Activated CD4-positive, CD25-positive, alpha-beta regulatory T cell treated with anti-CD3 and anti-CD28 coated beads, Interleukin-2, amount 50 U/mL, for 72 hours (primary cell): Measurements from ENCODE around the gene ATN1.
A peak's percentile ranks its signal among the peaks of the same experiment; 100 is the strongest.

Experiments
- DNase-seq: peaks from one replicate; pipeline ENCODE4 v3.0.0; 2021

The ATN1 gene

DNA sequence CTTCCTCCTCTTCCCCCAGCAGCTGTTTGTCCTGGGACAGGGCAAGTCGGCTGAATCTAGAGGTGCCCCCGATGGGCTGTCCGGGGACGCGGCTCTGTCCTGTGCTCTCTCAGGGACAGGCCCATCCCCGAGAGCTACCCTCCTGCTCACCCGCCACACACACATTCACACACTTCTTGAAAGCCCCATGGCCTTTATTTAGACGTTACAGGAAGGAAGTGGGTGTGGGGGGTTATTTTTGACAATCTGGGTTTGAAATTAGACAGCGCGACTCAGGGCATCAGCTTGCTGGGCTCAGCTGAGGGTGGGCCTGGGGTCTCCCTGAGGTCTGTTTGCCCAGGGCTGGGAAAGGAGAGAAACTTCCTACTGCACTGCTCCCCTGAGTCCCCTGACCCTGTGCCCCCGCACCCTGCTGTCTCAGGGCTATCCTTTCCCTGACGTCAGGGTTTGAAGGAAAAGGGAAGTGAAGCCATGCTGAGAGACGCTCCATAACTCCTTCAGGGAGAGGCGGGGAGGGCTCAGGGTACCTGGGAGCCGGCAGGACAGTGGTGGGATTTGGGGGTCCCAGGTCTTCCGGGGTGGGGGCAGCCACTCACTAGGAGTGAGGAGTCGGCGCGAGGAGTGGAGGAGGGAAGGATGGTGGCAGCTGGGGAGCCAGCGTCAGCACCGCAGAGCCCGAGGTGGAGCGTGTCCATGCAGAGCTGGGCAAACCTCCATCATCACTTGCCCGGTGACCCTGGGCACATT is 31.5 kb downstream of the ATN1 start:
- DNase-seq: peak; percentile 65

DNA sequence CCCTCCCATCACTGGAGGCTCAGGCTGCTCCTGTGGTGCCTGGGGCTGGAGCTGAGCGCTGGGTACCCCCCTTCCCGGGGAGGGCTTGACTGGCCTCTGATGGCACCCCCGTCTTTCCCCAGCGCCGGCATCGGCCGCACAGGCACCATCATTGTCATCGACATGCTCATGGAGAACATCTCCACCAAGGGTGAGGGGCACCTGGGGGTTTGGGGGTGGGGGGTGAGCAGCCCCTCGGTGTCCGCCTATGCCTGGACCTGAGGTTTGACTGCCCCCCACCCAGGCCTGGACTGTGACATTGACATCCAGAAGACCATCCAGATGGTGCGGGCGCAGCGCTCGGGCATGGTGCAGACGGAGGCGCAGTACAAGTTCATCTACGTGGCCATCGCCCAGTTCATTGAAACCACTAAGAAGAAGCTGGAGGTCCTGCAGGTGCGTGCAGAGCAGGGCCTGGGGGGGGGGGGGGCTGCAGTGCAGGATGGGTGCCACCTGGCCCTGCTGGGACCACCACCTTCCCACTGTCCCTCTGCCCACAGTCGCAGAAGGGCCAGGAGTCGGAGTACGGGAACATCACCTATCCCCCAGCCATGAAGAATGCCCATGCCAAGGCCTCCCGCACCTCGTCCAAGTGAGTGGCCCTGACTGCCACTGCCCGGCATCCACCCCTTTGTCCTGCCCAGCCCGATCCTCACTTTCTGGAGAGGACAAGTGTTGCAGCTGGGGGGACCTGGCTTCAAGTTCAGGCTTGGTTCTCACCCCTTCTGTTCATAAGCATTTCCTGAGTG is 32.2 kb downstream of the ATN1 start:
- no peak for DNase-seq

DNA sequence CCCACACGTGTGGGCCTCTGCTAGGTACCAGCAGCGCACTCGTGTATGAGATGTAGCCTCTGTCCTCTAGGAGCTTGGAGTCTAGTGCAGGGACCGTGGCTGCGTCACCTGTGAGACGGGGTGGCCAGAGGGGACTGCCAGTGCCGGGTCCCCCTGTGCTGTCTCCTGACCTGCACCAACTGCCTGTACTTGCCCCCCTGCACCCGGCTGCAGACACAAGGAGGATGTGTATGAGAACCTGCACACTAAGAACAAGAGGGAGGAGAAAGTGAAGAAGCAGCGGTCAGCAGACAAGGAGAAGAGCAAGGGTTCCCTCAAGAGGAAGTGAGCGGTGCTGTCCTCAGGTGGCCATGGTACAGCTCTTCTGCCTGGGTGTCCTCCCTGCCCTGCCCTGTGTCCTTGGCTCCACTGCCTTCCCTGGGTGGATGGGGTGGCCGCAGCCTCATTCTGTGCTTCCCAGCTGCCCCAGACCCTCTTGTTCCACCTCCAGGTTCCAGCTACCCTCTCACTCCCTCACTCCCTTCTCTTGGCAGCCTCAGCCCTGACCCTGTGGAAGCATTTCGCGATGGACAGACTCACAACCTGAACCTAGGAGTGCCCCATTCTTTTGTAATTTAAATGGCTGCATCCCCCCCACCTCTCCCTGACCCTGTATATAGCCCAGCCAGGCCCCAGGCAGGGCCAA is 33.0 kb downstream of the ATN1 start:
- peak; percentile 55 for DNase-seq

DNA sequence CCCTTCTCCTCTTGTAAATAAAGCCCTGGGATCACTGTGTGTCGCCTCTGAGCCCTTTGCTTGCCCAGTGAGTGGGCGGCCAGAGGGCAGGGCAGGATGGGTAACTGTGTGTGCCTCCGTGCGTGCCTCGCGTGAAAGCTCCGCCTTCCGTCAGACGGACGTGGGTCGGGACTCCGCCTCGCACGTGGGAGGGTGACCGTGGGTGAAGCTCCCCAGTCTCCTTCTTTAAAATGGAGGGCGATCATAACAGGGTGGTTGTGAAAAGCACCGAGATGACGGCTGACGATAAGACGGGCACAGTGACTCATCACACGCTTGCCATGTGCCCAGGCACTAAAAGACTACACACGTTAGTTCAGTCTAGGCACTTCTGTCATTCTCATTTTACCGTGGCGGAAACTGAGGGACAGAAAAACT is 33.5 kb downstream of the ATN1 start:
- peak; percentile 88 for DNase-seq

DNA sequence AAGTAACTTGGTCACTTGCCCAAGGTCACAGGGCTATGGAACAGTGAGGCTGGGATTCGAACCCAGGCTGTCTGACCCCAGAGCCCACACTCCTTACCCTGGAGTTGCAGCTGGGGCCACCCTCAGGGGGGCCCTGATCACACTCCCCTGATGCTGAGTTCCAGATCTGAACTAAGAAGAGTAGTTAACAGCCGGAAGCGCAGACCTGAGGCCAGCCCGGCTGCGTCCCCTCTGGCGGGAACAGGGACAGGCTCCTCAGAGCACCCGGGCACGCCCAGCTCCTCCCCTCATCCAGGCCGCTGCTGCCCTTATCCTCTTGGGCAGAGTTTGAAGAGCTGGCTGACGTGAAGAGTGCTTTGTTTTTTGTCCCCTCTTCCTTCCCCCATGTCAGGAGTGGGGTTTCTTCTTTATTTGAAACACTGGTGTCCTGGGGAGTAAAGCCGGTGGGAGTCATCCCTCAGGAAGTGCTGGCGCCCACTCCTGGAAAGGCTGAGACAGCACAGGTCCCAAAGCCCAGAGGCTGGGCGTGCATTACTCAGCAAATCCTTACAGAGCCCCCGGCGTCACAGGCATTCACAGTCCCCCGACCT is 34.0 kb downstream of the ATN1 start:
- no peak for DNase-seq

DNA sequence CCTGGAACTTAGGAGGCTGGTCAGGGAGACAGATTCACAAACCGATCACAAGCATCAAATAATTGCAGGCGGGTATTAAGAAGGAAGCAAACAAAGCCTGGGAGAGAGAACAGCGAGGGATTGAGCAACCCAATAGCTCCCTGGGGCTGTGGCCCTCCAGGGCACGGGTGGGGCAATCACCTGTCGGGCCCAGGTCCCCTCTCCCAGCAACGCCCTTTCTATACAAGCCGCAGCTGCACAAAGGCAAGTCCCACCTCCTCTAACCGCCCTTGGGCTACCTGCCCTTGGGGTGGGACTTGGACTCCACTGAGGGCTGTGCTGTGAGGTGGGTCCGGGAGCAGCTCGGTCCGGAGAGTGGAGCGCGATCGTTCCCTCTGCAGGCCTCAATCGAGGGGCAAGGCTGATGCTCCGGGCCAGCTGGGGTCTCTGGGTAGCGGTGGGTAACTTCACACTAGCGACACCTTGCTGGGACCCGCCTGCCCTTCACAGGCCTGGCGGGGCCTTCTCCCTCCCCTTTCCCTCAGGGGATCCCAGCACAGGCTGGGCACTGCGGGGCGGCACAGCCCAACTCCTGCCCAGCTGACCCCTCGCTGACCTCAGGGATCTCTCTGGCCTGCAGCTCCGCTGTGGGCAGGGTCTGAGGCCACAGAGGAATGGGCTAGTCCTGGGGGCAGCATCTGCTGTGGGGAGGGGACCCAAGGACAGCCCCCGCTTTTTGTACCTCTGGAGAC is 34.7 kb downstream of the ATN1 start:
- no peak for DNase-seq

DNA sequence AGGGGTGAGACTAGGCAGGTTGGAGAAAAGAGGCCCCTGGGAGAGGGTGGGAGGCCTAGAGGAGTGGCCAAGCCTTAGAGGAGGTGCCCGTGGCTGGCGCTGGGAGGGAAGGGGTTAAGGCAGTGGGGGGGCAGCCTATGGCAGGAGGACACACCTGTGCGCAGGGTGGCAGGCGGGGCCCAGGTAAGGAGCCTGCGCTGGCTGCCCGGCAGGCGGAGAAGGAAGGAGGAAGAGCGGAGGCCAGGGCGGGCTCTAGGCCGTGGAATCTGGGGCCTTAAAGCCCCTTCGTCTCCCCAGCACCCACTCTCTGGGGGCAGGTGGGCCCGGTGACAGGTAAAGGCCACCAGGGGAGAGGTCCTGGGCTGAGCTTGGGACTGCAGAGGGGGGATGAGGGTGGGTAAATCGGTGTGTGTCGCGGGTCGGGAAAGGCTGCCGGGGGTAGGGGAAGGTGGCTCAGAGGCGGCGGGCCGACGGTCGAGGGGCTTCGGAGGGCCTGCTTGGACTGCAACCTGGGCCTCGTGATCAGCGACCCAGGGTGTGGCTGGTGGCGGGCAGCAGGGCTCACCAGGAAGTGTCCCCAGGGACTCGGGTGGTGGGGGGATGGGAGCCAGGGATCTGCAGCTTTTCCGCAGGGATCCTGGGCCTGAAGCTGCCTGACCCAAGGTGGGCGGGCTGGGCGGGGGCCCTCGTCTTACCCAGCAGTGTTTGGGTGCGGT is 35.4 kb downstream of the ATN1 start:
- DNase-seq: no peak

DNA sequence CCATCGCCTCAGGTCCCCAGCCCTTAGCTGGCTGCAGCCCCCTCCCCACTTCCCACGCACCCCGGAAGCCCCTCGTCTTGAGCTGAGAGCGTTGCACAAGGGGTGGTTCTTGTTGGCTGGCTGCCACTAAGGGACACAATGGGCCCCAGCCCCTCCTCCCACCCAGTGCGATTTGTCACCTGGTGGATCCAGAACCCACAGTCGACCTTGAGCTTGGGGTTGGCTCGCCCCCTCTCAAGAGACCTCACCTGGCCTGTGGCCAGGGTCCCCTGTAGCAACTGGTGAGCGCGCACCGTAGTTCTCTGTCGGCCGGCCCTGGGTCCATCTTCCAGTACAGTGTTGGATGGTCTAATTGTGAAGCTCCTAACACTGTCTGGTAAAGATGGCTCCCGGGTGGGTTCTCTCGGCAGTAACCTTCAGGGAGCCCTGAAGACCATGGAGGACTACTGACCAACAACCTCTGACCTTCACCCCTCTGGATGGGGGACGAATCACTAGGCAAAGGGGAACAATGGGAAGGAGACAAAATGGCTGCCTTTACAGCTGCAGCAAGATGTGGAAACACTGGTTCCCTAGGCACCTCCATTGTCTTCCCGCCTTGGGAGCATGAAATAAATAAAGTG is 36.1 kb downstream of the ATN1 start:
- no peak for DNase-seq

DNA sequence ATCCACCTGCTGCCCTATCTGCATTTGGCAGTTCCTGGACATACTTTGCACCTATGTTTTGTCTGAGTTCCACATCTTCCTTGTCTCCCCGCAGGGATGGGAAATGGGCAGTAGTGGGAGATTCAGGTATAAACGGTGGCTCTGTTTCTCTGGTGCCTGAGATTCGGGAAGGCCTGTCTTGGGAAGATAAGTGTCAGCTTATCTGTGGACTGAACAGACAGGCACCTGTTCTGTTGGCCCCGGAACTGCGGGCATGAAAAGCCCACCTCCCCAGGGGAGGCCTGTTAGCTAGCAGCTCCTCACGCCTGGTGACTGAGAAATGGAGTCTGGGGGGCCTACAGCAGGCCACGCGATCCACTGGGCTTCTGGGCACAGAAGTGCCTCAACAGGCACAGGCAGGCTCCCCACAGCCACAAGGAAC is 36.9 kb downstream of the ATN1 start:
- DNase-seq: no peak

DNA sequence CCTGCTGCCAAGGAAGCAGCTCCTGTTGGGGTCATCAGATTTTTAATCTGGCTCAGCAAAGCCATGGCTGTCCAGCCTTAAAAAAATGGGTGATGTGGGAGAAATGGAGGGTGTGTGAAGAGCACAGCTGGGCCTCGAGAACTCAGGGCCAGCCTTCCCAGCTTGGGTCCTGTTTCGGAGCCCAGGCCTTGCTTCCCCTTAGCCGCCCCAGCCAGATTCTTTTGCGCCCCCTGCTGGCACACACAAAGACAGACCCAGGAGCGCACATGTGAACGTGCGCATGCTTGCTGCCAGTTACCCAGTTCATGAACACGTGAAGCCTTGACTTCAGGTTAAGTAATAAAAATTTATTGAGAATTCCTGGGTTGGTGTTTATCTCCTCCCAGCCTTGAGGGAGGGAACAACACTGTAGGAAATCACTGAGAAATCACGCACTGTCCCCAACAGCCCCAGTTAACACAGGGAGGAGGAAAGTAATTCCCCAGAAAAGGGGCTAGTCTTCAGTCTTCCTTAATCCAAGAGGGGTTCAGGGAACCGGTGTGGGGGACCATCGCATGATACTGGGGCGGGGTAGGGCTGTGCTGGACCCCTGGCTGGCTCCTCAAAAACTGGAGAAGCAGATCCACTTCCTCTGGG is 37.4 kb downstream of the ATN1 start:
- peak; percentile 84 for DNase-seq

DNA sequence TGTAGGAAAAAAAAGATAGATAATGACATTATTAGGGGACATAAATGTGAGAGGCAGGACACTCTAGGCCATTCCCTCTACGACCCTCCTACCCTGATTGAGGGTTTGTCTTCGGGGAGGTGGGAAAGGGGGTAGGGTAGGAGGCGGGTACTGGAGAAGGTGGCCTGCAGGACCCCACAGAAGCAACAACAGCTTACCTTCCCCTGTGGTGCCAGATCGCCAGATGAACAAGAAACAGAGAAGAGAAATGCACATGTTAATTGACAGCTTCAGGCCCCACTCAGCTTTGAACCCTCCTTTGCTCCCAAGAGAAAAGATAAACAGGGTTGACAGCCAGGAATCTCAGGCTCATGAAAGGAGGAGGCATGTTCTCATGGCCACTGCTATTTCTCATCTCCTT is 38.0 kb downstream of the ATN1 start:
- DNase-seq: no peak

DNA sequence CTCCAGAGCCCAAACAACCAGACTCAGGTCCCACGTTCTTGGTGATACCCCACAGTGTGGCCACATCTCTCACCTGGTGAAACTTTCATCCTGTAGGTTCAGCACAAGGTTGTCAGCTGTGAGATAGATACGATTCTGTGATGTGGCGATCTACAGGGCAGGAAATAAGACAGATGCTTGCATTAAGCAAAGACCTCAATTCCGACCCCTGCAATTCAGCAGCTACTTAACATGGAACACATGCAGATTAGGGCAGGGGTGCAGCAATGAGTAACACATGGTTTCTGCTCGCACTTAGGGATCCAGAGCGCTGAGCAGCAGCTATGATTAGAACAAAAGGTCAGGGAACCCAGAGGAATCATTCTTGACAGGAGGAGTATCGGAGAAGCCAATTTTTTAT is 38.6 kb downstream of the ATN1 start:
- DNase-seq: no peak

DNA sequence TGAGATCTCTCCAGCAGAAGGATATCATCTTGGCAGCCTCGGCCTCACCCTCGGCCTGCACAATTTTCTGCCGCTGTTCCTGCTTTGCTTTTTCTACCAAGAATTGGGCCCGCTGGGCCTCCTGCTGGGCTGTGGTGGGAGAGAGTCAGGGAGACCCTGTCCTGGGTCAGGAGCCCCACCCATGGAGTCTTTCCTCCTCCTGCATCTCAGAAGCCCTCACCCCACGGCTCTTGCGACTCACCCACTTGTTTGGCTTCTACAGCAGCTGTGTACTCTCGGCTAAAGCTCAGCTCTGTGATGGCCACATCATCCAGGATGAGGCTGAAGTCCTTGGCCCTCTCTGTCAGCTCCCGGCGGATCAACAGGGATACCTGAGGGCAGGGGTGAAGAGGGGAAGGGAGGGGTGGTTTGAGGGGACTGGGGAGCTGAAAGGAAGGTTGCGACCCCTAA is 39.9 kb downstream of the ATN1 start:
- DNase-seq: no peak

DNA sequence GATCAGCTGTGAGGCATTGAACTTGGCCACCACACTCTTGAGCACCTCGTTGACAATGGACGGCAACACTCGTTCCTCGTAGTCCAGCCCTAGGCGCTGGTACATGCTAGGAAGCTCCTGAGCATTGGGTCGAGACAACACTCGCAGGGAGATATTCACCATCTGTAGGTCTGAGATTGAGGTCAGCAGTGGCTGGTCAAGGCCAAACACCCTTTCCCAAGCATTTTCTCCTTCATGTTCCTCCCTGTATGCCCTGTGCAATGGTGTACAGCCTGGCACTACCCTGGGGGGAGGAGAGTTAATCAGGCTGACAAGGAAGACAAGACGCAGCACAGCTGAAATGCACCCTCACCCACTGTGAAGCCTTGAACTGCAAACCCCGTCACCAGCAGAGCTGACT is 40.7 kb downstream of the ATN1 start:
- no peak for DNase-seq

DNA sequence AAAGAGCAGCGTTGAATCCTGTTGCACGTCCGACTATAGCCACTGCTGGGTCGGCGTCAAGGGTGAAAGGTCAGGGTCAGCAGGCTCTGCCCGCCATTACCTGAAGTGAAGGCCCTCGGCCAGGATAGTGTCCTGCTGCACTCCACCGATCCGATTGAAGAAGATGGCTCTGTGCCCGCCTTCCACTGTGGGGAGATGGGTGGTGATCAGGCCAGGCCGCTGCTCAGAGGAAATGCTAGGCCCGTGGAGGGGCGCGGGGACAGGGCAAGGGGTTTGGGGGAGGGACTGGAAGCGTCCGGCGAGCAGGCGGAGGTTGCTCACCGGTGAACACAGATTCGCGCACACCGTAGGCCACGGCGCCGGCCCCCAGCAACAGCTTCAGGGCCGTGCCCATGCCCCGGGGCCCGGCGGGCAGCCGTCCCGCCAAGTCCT is 42.4 kb downstream of the ATN1 start:
- DNase-seq: no peak

DNA sequence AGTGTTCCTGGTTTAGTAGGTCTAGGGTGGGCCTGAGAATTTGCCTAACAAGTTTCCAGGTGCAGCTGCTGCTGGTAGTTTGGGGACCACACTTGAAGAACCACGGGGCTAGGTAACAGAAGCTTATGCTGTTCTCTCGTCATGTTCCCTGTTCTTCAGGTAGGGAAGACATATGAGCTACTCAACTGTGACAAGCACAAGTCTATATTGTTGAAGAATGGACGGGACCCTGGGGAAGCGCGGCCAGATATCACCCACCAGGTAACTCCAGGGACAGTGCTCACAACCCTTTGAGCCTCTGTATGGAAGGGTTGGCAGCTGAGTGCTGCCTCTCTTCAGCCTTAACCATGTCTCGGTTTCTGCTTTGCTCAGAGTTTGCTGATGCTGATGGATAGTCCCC is 46.4 kb downstream of the ATN1 start:
- DNase-seq: no peak

DNA sequence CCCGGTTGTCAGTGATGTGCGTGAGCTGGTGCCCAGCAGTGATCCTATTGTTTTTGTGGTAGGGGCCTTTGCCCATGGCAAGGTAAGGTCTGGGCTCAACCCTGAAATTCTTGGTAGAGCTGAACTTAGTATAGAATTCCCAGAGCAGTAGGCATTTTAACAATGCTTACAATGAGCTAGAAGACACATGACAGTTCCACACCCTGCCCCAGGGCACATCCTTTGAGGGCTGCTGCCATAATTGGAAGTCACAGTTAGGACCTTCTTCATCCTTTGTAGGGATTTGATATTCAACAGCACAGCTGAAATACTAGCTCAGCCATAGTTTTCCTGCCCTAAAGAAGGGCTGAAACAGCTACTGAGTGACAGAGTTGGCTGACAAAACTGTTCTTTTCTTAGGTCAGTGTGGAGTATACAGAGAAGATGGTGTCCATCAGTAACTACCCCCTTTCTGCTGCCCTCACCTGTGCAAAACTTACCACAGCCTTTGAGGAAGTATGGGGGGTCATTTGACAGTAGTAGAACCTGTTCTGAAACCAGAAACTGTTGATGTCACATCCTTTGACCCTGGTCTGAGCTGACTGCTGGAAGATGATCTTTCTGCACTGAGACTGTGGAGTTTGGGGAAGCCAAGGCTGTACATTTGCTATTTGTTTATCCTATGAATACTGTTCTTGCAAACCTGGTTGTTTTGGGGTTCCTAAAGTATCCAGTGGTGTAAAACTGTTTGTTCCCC is 47.7 kb downstream of the ATN1 start:
- DNase-seq: no peak

DNA sequence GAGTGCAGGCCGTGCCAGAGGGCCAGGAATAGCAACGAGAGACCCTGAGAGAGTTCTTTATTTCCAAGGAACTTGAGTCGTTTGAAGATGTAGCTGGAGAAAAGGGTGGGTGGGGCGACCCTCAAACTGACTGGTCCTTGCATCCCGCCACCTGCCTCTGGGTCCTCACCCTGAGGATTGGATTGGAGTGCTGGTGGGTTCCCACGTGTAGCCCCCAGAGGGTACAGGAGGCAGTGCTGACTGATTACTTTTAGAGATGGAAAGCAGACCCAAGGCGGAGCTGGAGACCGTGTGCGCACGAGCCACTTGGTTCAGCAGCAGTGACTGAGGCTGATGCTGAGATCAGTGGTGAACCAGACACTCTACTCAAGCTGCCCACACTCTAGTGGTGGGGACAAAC is 49.9 kb downstream of the ATN1 start:
- DNase-seq: no peak

DNA sequence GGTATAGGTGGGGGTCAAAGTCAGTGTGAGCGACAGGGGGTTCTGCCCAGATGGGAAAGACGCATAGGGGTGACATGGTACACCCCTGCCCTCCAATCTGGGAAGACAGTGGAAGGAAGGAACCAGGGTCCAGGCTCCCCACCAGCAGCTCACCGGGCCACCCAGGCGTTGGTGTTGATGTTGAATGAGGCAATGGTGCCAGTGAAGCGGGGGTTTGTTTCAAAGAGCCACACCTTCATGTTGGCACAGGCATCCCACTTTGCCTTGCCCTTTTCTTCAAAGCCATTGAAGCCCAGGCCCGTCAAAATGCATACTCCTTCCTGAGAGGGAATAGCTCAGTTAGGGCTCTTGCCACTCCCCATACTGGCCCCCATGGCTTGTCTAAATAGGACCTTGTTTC is 50.4 kb downstream of the ATN1 start:
- no peak for DNase-seq

DNA sequence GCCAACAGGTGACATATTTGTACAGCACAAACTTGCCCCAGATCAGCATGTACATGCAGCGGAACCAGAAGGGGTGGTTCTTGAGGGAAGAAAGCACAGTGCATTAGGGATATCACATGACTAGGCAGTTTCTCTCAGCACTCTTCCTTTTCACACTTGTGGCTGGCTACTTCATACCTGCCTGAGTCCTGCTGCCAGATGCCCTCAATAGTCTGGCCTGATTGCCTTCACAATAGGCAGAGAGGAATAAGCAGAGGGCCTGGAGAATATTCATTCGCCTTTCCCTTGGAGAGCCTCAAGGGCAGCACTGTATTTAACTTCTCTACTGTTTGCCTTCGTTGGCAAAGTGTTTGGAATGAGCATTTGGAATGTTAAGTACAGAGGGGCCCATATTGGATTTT is 50.9 kb downstream of the ATN1 start:
- no peak for DNase-seq
